ENCODE data around the gene SND1.

GRCh38 chr7:127831318-127832219 is 179.6 kb downstream of the SND1 start:
- TF ChIP-seq CTCF (IDR thresholded peaks at IDR 0.05) (no peak), POLR2A (IDR thresholded peaks at IDR 0.05) (no peak)
